VCaP (cell line): Measurements from ENCODE around the gene CCND2.

Experiments
- H3K27ac ChIP-seq: fragments of 450-650 bp; 2 replicates; pipeline ENCODE4 v1.5.1; 2017
- CTCF ChIP-seq: fragments of 450-650 bp; conservative IDR thresholded peaks from 2 replicates; pipeline ENCODE4 v1.5.1; 2017; ENCODE audit warnings: mild to moderate bottlenecking, moderate library complexity

Gene CCND2

GRCh38 chr12:4257442-4257841, 16.1 kb upstream of the CCND2 start:
- H3K27ac ChIP-seq = no peak overlapping the region
- no peak for TF ChIP-seq CTCF

GRCh38 chr12:4259099-4259498, 14.5 kb upstream of the CCND2 start:
- TF ChIP-seq CTCF = no peak
- H3K27ac ChIP-seq = no peak overlapping the region

GRCh38 chr12:4261655-4262054, 11.9 kb upstream of the CCND2 start:
- no peak overlapping the region for H3K27ac ChIP-seq
- no peak for TF ChIP-seq CTCF

- H3K27ac ChIP-seq = no peak overlapping the region
- TF ChIP-seq CTCF = no peak
Observed at GRCh38 chr12:4265280-4265679, 8.3 kb upstream of the CCND2 start.

- no peak for TF ChIP-seq CTCF
- H3K27ac ChIP-seq = no peak overlapping the region
Observed at GRCh38 chr12:4266990-4267389, 6.6 kb upstream of the CCND2 start.

GRCh38 chr12:4267704-4268328, 5.7 kb upstream of the CCND2 start:
- H3K27ac ChIP-seq = no peak overlapping the region
- TF ChIP-seq CTCF = no peak

- no peak for TF ChIP-seq CTCF
- no peak overlapping the region for H3K27ac ChIP-seq
Observed at GRCh38 chr12:4268329-4269181, 5.0 kb upstream of the CCND2 start.
